Dendritic cell treated with granulocyte-macrophage colony-stimulating factor and Interleukin-4, amounts not matched to agents 40 ng/mL and 50 ng/mL, for 4 days (primary cell): Measurements from ENCODE around the gene SLC26A3.

ENCODE experiments used
- H3K27ac Mint-ChIP-seq: one replicate; pipeline ENCODE4 v1.8.0; 2022; ENCODE audit warnings: mild to moderate bottlenecking, mixed read lengths
- H3K27me3 Mint-ChIP-seq: one replicate; pipeline ENCODE4 v1.8.0; 2022; ENCODE audit warnings: mild to moderate bottlenecking, mixed read lengths
- H3K36me3 Mint-ChIP-seq: one replicate; pipeline ENCODE4 v1.8.0; 2022; ENCODE audit warnings: low read depth, mixed read lengths
- H3K4me1 Mint-ChIP-seq: one replicate; pipeline ENCODE4 v1.8.0; 2022; ENCODE audit warnings: low read depth, mixed read lengths
- H3K4me3 Mint-ChIP-seq: one replicate; pipeline ENCODE4 v1.8.0; 2022; ENCODE audit warnings: mild to moderate bottlenecking, moderate library complexity, mixed read lengths
- H3K9me3 Mint-ChIP-seq: one replicate; pipeline ENCODE4 v1.8.0; 2022; ENCODE audit warnings: mixed read lengths
- intact Hi-C: fragments of 100-400 bp; cut with micrococcal nuclease; formaldehyde crosslinking; loops from one replicate; pipeline ENCODE4 v1.15.0; 2022

The SLC26A3 gene

GRCh38 chr7:107789647-107790046 is 13.4 kb downstream of the SLC26A3 start:
- no peak overlapping the region for H3K27ac Mint-ChIP-seq
- H3K27me3 Mint-ChIP-seq, result no peaks in the 10 kb centered on the region
- H3K9me3 Mint-ChIP-seq, result no peaks in the 10 kb centered on the region
- H3K4me3 Mint-ChIP-seq, result no peak overlapping the region
- intact Hi-C loops, result no loop called here
- no peaks in the 10 kb centered on the region for H3K4me1 Mint-ChIP-seq
- no peaks in the 10 kb centered on the region for H3K36me3 Mint-ChIP-seq

- Mint-ChIP-seq H3K27me3 (no peaks in the 10 kb centered on the region), H3K27ac (no peak overlapping the region), H3K36me3 (no peaks in the 10 kb centered on the region), H3K9me3 (no peaks in the 10 kb centered on the region), H3K4me1 (no peaks in the 10 kb centered on the region), H3K4me3 (no peak overlapping the region)
- intact Hi-C loops, result no loop called here
These were observed 14.4 kb downstream of the SLC26A3 start for GRCh38 chr7:107788662-107789061.

GRCh38 chr7:107788216-107788615 is 14.8 kb downstream of the SLC26A3 start:
- no peaks in the 10 kb centered on the region for H3K9me3 Mint-ChIP-seq
- H3K4me3 Mint-ChIP-seq, result no peak overlapping the region
- intact Hi-C loops, result no loop called here
- H3K36me3 Mint-ChIP-seq, result no peaks in the 10 kb centered on the region
- no peak overlapping the region for H3K27ac Mint-ChIP-seq
- H3K27me3 Mint-ChIP-seq, result no peaks in the 10 kb centered on the region
- H3K4me1 Mint-ChIP-seq, result no peaks in the 10 kb centered on the region

GRCh38 chr7:107785926-107786325 is 17.1 kb downstream of the SLC26A3 start:
- H3K4me3 Mint-ChIP-seq, result no peak overlapping the region
- no peaks in the 10 kb centered on the region for H3K4me1 Mint-ChIP-seq
- intact Hi-C loops, result no loop called here

GRCh38 chr7:107785170-107785569 is 17.9 kb downstream of the SLC26A3 start:
- H3K36me3 Mint-ChIP-seq, result no peaks in the 10 kb centered on the region
- no peak overlapping the region for H3K27ac Mint-ChIP-seq
- H3K9me3 Mint-ChIP-seq, result no peaks in the 10 kb centered on the region
- intact Hi-C loops, result no loop called here
- no peaks in the 10 kb centered on the region for H3K27me3 Mint-ChIP-seq
- no peaks in the 10 kb centered on the region for H3K4me1 Mint-ChIP-seq
- no peak overlapping the region for H3K4me3 Mint-ChIP-seq

More at GRCh38 chr7:107785926-107786325, 17.1 kb downstream of the SLC26A3 start:
- Mint-ChIP-seq H3K27ac (no peak overlapping the region), H3K36me3 (no peaks in the 10 kb centered on the region), H3K27me3 (no peaks in the 10 kb centered on the region), H3K9me3 (no peaks in the 10 kb centered on the region)

- Mint-ChIP-seq H3K4me3 (no peak overlapping the region), H3K4me1 (no peaks in the 10 kb centered on the region), H3K27me3 (no peaks in the 10 kb centered on the region), H3K9me3 (no peaks in the 10 kb centered on the region), H3K27ac (no peak overlapping the region), H3K36me3 (no peaks in the 10 kb centered on the region)
- intact Hi-C loops, result no loop called here
These were observed 19.4 kb downstream of the SLC26A3 start for GRCh38 chr7:107783648-107784047.

GRCh38 chr7:107782374-107782773 is 20.6 kb downstream of the SLC26A3 start:
- intact Hi-C loops, result no loop called here
- Mint-ChIP-seq H3K9me3 (no peaks in the 10 kb centered on the region), H3K27ac (no peak overlapping the region), H3K4me1 (no peaks in the 10 kb centered on the region), H3K27me3 (no peaks in the 10 kb centered on the region), H3K4me3 (no peak overlapping the region), H3K36me3 (no peaks in the 10 kb centered on the region)

GRCh38 chr7:107779647-107780099 is 23.4 kb downstream of the SLC26A3 start:
- Mint-ChIP-seq H3K27me3 (no peaks in the 10 kb centered on the region), H3K36me3 (no peaks in the 10 kb centered on the region), H3K4me1 (no peaks in the 10 kb centered on the region), H3K9me3 (no peaks in the 10 kb centered on the region), H3K27ac (no peak overlapping the region), H3K4me3 (no peak overlapping the region)
- intact Hi-C loops, result no loop called here

- intact Hi-C loops, result no loop called here
- Mint-ChIP-seq H3K27ac (no peak overlapping the region), H3K4me3 (no peak overlapping the region)
These were observed 24.7 kb downstream of the SLC26A3 start for GRCh38 chr7:107778283-107778682.

GRCh38 chr7:107777702-107778101 is 25.3 kb downstream of the SLC26A3 start:
- H3K9me3 Mint-ChIP-seq, result no peaks in the 10 kb centered on the region
- H3K4me3 Mint-ChIP-seq, result no peak overlapping the region
- H3K27me3 Mint-ChIP-seq, result peaks cover 3% of the 10 kb centered on the region
- intact Hi-C loops, result no loop called here
- no peaks in the 10 kb centered on the region for H3K36me3 Mint-ChIP-seq
- no peak overlapping the region for H3K27ac Mint-ChIP-seq
- H3K4me1 Mint-ChIP-seq, result no peaks in the 10 kb centered on the region

More at GRCh38 chr7:107778283-107778682, 24.7 kb downstream of the SLC26A3 start:
- Mint-ChIP-seq H3K9me3 (no peaks in the 10 kb centered on the region), H3K4me1 (no peaks in the 10 kb centered on the region), H3K36me3 (no peaks in the 10 kb centered on the region), H3K27me3 (peaks cover 3% of the 10 kb centered on the region)

- Mint-ChIP-seq H3K27me3 (peaks cover 4% of the 10 kb centered on the region), H3K9me3 (no peaks in the 10 kb centered on the region), H3K27ac (no peak overlapping the region), H3K4me3 (no peak overlapping the region), H3K36me3 (no peaks in the 10 kb centered on the region), H3K4me1 (no peaks in the 10 kb centered on the region)
- intact Hi-C loops, result no loop called here
These were observed 30.0 kb downstream of the SLC26A3 start for GRCh38 chr7:107773027-107773426.

GRCh38 chr7:107768263-107768662 is 34.8 kb downstream of the SLC26A3 start:
- H3K4me3 Mint-ChIP-seq, result no peak overlapping the region
- peaks cover 2% of the 10 kb centered on the region for H3K27me3 Mint-ChIP-seq
- no peaks in the 10 kb centered on the region for H3K9me3 Mint-ChIP-seq
- no peak overlapping the region for H3K27ac Mint-ChIP-seq
- intact Hi-C loops, result no loop called here
- H3K4me1 Mint-ChIP-seq, result no peaks in the 10 kb centered on the region
- H3K36me3 Mint-ChIP-seq, result no peaks in the 10 kb centered on the region

GRCh38 chr7:107767391-107767790 is 35.6 kb downstream of the SLC26A3 start:
- Mint-ChIP-seq H3K4me3 (no peak overlapping the region), H3K9me3 (no peaks in the 10 kb centered on the region), H3K27me3 (peaks cover 2% of the 10 kb centered on the region), H3K36me3 (no peaks in the 10 kb centered on the region), H3K4me1 (no peaks in the 10 kb centered on the region), H3K27ac (no peak overlapping the region)
- intact Hi-C loops, result no loop called here

- Mint-ChIP-seq H3K27ac (no peak overlapping the region), H3K4me1 (no peaks in the 10 kb centered on the region), H3K27me3 (no peaks in the 10 kb centered on the region), H3K4me3 (no peak overlapping the region), H3K9me3 (no peaks in the 10 kb centered on the region), H3K36me3 (peaks cover 37% of the 10 kb centered on the region)
- intact Hi-C loops, result no loop called here
These were observed 44.4 kb downstream of the SLC26A3 start for GRCh38 chr7:107758667-107759066.

GRCh38 chr7:107754642-107755041 is 48.4 kb downstream of the SLC26A3 start:
- Mint-ChIP-seq H3K4me1 (no peaks in the 10 kb centered on the region), H3K27ac (no peak overlapping the region), H3K36me3 (peaks cover 76% of the 10 kb centered on the region), H3K4me3 (no peak overlapping the region), H3K27me3 (no peaks in the 10 kb centered on the region), H3K9me3 (no peaks in the 10 kb centered on the region)
- intact Hi-C loops, result no loop called here
